Natural killer cell (primary cell): ENCODE data around the gene SERPINA12. TPM values are rescaled to one million over a fixed set of nuclear protein-coding genes. Genes with fewer than 3 reads are reported as not detected.

ENCODE experiments used
- ATAC-seq, 3 donors: fragments of 150-1000 bp in 2 of 3; fragments of 200-7000 bp in 1 of 3; cut with Tn5 transposase; 1 replicate in 1 of 3; 2 replicates in 2 of 3; pipeline ENCODE4 v1.10.0; 2021; ENCODE audit warnings: mild to moderate bottlenecking in 2 of 3, moderate library complexity in 2 of 3
- DNase-seq, 2 donors: peaks; one replicate each; pipeline versions ENCODE4 v3.0.0 to v3.0.0-alpha.2; 2013 to 2021; ENCODE audit warnings: mixed read lengths in 1 of 2
- H3K27ac ChIP-seq: one replicate; pipeline ENCODE4 v1.5.1; 2013; ENCODE audit warnings: mild to moderate bottlenecking, low read length
- H3K27me3 ChIP-seq: one replicate; pipeline ENCODE4 v1.6.1; 2013; ENCODE audit warnings: low read length; ENCODE audit not compliant: control insufficient read depth, insufficient read depth
- H3K36me3 ChIP-seq: one replicate; pipeline ENCODE4 v1.6.1; 2013; ENCODE audit warnings: low read length; ENCODE audit not compliant: control insufficient read depth, insufficient read depth
- H3K4me1 ChIP-seq: one replicate; pipeline ENCODE4 v1.6.1; 2013; ENCODE audit warnings: low read length; ENCODE audit not compliant: control insufficient read depth, insufficient read depth
- H3K4me3 ChIP-seq: one replicate; pipeline ENCODE4 v1.5.1; 2013; ENCODE audit warnings: low read length
- H3K9me3 ChIP-seq: one replicate; pipeline ENCODE4 v1.6.1; 2013; ENCODE audit warnings: low read length; ENCODE audit not compliant: control insufficient read depth, insufficient read depth
- H3K27ac Mint-ChIP-seq, 2 donors: one replicate each; pipeline ENCODE4 v1.8.0; 2022; ENCODE audit warnings: mild to moderate bottlenecking in 2 of 2, mixed read lengths in 2 of 2, moderate library complexity in 1 of 2
- H3K27me3 Mint-ChIP-seq, 2 donors: one replicate each; pipeline ENCODE4 v1.8.0; 2022; ENCODE audit warnings: low read depth in 2 of 2, mixed read lengths in 2 of 2
- H3K36me3 Mint-ChIP-seq: one replicate; pipeline ENCODE4 v1.8.0; 2022; ENCODE audit warnings: mixed read lengths
- H3K4me1 Mint-ChIP-seq, 2 donors: one replicate each; pipeline ENCODE4 v1.8.0; 2022; ENCODE audit warnings: mixed read lengths in 2 of 2
- H3K4me3 Mint-ChIP-seq: one replicate; pipeline ENCODE4 v1.8.0; 2022; ENCODE audit warnings: mild to moderate bottlenecking, moderate library complexity, mixed read lengths
- H3K9me3 Mint-ChIP-seq, 2 donors: one replicate each; pipeline ENCODE4 v1.8.0; 2022; ENCODE audit warnings: mixed read lengths in 2 of 2
- WGBS: methylation state at CpG from one replicate; pipeline ENCODE4 v1.1.7; 2013; ENCODE audit warnings: missing lambda C conversion rate; ENCODE audit not compliant: insufficient coverage; 5-methylcytosine and 5-hydroxymethylcytosine counted together
- intact Hi-C: fragments of 100-400 bp; cut with micrococcal nuclease; formaldehyde crosslinking; loops from one replicate; pipeline ENCODE4 v1.14.2; 2022
- total RNA-seq, 4 donors: library from RNA; stranded (reverse); fragments of 120-200 nt in 1 of 4; gene quantifications; one replicate each; pipeline versions ENCODE4 v1.2.3 to v1.2.4, GENCODE V29; 2013 to 2022
- TF ChIP-seq, protein P1 (sequence below): fragments of 200-600 bp; IDR thresholded peaks from one replicate; pipeline ENCODE4 v1.8.0; 2022; ENCODE audit warnings: antibody characterized with exemption

The SERPINA12 gene
- total RNA-seq, 3 donors from 2014 or later (not counting 1 experiment from before 2014, with no cell fraction given) = not detected

DNA sequence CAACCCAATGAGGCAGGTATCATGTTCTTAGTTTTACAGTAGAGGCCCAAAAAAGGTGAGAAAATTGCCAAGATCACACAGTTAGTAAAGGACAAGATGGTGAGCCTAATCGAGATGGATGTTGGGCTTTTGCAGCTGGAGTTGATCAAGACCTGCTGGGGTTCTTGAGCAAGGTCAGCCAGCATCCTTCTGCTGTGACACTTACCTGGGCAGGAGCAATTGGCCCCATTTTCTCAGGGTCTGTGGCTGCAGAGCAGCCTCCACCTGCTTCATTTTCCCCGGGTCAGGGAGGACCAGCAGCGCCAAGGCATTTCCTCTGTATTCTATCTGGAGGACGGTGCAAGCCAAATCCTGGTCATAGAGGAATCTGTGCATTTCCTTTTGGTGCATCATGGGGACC, 63.1 kb downstream of the SERPINA12 start:
- H3K9me3 Mint-ChIP-seq = no peaks in the 10 kb centered on the region

DNA sequence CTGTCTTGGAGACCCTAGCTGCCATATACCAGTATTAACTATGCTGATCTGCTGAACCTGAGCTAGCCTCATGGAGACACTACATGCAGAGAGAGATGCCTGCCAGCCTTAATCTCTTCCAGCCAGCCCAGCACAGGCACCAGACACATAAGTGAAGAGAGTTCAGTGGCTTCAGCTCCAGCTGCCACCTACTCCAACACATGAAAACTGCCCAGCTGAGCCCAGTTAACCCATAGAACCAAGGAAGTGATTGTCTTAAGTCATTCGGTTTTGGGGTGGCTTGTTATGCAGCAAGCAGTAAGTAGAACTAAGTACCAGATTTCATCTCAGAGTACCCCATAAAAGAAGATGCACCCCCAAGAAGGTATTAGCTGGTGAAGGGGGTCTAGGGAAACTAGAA, 64.3 kb downstream of the SERPINA12 start:
- H3K27me3 ChIP-seq = no peaks in the 10 kb centered on the region
- intact Hi-C loops = no loop called here
- DNase-seq (no peak), ATAC-seq (no peak)
- H3K4me1 ChIP-seq = no peaks in the 10 kb centered on the region
- H3K36me3 Mint-ChIP-seq = no peaks in the 10 kb centered on the region
- no peaks in the 10 kb centered on the region for H3K9me3 ChIP-seq
- TF ChIP-seq, protein P1, sequence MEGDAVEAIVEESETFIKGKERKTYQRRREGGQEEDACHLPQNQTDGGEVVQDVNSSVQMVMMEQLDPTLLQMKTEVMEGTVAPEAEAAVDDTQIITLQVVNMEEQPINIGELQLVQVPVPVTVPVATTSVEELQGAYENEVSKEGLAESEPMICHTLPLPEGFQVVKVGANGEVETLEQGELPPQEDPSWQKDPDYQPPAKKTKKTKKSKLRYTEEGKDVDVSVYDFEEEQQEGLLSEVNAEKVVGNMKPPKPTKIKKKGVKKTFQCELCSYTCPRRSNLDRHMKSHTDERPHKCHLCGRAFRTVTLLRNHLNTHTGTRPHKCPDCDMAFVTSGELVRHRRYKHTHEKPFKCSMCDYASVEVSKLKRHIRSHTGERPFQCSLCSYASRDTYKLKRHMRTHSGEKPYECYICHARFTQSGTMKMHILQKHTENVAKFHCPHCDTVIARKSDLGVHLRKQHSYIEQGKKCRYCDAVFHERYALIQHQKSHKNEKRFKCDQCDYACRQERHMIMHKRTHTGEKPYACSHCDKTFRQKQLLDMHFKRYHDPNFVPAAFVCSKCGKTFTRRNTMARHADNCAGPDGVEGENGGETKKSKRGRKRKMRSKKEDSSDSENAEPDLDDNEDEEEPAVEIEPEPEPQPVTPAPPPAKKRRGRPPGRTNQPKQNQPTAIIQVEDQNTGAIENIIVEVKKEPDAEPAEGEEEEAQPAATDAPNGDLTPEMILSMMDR = no peak
- no peak overlapping the region for H3K27ac ChIP-seq
- H3K36me3 ChIP-seq = no peaks in the 10 kb centered on the region
- no peaks in the 10 kb centered on the region for H3K9me3 Mint-ChIP-seq
- WGBS = 71% methylated on average over 1 of the region's 1 CpG
- peaks cover 11 to 25% of the 10 kb centered on the region in 2 donors for H3K27me3 Mint-ChIP-seq
- H3K4me3 Mint-ChIP-seq = no peak overlapping the region
- H3K27ac Mint-ChIP-seq = no peak overlapping the region
- no peak overlapping the region for H3K4me3 ChIP-seq
- H3K4me1 Mint-ChIP-seq = no peaks in the 10 kb centered on the region

More for the DNA sequence above, 63.1 kb downstream of the SERPINA12 start:
- Mint-ChIP-seq H3K4me1 (no peaks in the 10 kb centered on the region), H3K4me3 (no peak overlapping the region), H3K27me3 (peaks cover 16 to 33% of the 10 kb centered on the region in 2 donors), H3K36me3 (no peaks in the 10 kb centered on the region), H3K27ac (no peak overlapping the region)
- no peak overlapping the region for H3K27ac ChIP-seq
- H3K9me3 ChIP-seq = no peaks in the 10 kb centered on the region
- DNase-seq = no peak
- no peaks in the 10 kb centered on the region for H3K27me3 ChIP-seq
- WGBS = 82% methylated on average over 4 of the region's 4 CpGs
- H3K4me1 ChIP-seq = no peaks in the 10 kb centered on the region
- no peak overlapping the region for H3K4me3 ChIP-seq
- no peaks in the 10 kb centered on the region for H3K36me3 ChIP-seq
- intact Hi-C loops = no loop called here
- TF ChIP-seq, protein P1 = no peak
- no peak for ATAC-seq

DNA sequence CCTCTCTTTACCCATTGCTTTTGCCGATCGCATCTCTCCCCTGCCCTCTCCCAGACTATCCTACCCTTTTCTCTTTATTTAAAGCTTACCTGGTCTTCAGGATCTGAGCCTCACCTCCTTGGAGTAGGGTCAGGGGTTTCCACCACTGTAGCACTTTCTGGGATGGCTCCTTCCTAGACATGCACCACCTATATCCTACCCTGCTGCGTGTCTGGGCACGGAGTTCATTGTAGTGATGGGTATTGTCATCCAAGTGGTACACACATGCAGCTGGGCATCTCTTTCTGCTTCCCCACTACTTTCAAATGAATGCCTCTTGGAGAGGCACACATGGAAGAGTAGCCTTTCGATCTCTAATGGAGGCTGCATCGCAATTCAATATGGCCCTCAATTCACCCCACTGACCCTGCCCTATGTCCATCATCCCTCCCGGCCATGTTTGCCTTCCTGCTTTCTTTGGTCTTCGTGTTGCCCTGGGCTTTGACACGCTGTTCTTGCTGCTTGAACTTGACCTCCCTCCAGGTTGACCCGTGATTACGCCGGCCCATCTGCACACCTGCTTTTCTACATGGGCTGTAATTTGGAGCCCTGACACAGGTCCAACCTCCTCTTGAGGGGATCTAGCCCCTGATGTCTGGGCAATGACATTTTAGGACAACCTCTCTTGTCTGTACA, 67.6 kb downstream of the SERPINA12 start:
- Mint-ChIP-seq H3K36me3 (no peaks in the 10 kb centered on the region), H3K4me3 (no peak overlapping the region), H3K9me3 (no peaks in the 10 kb centered on the region), H3K27me3 (peaks cover 11 to 20% of the 10 kb centered on the region in 2 donors), H3K27ac (no peak overlapping the region), H3K4me1 (no peaks in the 10 kb centered on the region)
- Histone ChIP-seq H3K4me3 (no peak overlapping the region), H3K9me3 (no peaks in the 10 kb centered on the region), H3K27me3 (no peaks in the 10 kb centered on the region), H3K27ac (no peak overlapping the region), H3K36me3 (no peaks in the 10 kb centered on the region), H3K4me1 (no peaks in the 10 kb centered on the region)
- WGBS = 84% methylated on average over 12 of the region's 12 CpGs
- TF ChIP-seq, protein P1 = no peak
- ATAC-seq (no peak), DNase-seq (no peak)
- intact Hi-C loops = no loop called here

DNA sequence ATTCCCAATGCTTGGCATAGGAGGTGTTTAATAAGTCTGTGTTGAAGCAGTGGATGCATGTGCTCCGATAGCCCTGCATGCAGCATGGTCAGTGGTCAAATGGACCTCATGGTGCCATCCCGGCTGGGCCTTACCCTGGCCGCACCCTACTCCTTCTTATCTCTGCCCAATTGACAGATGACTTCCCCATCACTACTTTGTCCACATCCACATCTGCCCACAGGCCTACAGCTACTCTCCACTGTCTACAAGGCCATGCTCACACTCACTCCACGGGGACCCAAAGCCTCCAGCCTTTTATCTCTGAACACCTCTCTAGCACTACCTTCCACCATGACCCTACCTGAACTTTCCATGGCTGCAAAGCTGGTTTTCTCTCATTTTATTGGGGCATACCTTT, 68.1 kb downstream of the SERPINA12 start:
- Mint-ChIP-seq H3K4me1 (no peaks in the 10 kb centered on the region), H3K27me3 (peaks cover 11 to 20% of the 10 kb centered on the region in 2 donors), H3K9me3 (no peaks in the 10 kb centered on the region), H3K4me3 (no peak overlapping the region), H3K36me3 (no peaks in the 10 kb centered on the region), H3K27ac (no peak overlapping the region)
- no peak overlapping the region for H3K4me3 ChIP-seq
- no peaks in the 10 kb centered on the region for H3K9me3 ChIP-seq
- H3K27me3 ChIP-seq = no peaks in the 10 kb centered on the region
- no peak for ATAC-seq
- intact Hi-C loops = no loop called here
- no peak for DNase-seq
- H3K36me3 ChIP-seq = no peaks in the 10 kb centered on the region
- TF ChIP-seq, protein P1 = no peak
- no peaks in the 10 kb centered on the region for H3K4me1 ChIP-seq
- 84% methylated on average over 4 of the region's 4 CpGs for WGBS
- H3K27ac ChIP-seq = no peak overlapping the region
